GM21619 (cell line): ENCODE data around the gene ZG16.
"Not testable (repeated sequence)": the region's sequence is repeated elsewhere in the genome, so short reads cannot be mapped to it uniquely, and the experiment has no call there.

Source experiments
- ATAC-seq: cut with Tn5 transposase; IDR thresholded peaks from one replicate; pipeline ENCODE4 v1.9.1; 2021; ENCODE audit not compliant: unreplicated experiment

ZG16 gene

GRCh38 chr16:29783094-29783953 lies 5.3 kb downstream of the ZG16 start:
- ATAC-seq, result not testable (repeated sequence)

- ATAC-seq, result no peak
Observed at GRCh38 chr16:29784157-29784556, 6.1 kb downstream of the ZG16 start.

GRCh38 chr16:29784901-29785500 lies 6.9 kb downstream of the ZG16 start:
- ATAC-seq, result no peak

DNA sequence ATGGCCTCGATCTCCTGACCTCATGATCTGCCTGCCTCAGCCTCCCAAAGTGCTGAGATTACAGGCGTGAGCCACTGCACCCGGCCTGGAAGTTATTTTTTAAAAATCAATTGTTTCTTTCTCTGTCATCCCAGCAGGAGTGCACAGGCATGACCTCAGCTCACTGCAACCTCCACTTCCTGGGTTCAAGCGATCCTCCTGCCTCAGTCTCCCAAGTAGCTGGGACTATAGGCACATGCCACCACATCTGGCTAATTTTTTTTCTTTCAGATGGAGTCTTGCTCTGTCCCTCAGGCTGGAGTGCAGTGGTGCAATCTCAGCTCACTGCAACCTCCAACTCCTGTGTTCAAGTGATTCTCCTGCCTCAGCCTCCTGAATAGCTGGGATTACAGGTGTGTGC lies 9.1 kb downstream of the ZG16 start:
- not testable (repeated sequence) for ATAC-seq

DNA sequence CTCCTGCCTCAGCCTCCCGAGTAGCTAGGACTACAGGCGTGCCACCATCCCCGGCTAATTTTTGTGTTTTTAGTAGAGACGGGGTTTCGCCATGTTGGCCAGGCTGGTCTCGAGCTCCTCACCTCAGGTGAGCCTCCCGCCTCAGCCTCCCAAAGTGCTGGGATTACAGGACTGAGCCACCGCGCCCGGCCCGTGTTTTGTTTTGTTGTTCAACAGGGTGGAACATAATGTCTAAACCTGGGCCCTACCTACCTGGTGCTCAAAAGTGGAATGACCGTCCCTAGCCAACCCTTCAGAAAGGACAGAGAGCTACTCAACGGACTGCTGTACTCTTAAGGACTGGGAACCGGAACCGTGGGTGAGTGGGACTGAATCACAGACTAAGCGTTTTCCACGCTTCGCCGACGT lies 11.7 kb downstream of the ZG16 start:
- no peak for ATAC-seq

GRCh38 chr16:29790183-29790948 lies 12.3 kb downstream of the ZG16 start, which contains the start of gene KIF22:
TSS of gene KIF22 (plus strand) at chr16:29790751. CDS start at chr16:29790760, 9 bp downstream.
- peak; percentile 86 for ATAC-seq

GRCh38 chr16:29790949-29791844 lies 13.1 kb downstream of the ZG16 start:
- peak; percentile 7 for ATAC-seq

DNA sequence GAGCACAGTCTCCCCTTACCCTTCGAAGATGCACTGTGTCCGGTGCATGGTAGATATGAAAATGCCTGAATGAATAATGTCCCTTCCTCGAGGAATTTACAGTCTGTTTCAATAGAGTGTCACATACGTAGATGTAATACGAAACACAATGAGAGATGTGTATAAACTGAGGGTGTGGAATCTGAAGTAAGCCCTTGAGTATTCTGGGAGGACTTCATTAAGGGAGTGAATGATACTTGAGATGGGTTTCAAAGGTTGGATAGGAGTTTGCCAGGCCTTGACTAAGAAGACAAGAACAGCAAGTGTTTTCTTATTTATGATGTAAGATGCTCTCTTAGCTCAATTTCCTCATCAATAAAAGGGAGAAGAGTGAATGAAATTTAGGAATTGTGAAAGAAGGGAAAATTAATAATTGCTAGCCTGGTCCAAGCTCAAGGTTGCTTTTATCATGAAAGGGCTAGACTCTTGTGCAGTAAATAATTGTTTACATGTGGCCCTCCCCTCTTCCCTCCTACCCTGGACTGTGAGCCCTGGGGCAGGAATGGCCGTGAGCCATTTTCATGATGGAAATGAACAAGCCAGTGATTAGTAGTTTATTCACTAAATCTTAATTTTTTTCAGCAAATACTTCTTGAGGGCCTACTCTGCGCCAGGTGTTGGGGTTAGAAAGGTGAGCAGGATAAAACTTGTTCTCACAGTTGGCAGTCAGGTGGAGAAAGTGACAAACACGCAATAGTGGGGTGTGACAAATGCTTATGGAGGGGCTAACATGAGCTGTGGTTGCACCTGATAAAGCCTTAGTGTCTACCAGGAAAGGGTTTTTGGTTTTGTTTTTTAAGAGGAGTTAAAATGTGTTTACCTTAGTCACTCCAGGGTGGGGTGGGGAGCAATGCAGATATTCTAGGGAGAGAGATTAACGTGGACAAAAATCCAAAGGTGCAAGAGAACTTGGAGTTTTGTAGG lies 14.1 kb downstream of the ZG16 start:
- ATAC-seq, result no peak

DNA sequence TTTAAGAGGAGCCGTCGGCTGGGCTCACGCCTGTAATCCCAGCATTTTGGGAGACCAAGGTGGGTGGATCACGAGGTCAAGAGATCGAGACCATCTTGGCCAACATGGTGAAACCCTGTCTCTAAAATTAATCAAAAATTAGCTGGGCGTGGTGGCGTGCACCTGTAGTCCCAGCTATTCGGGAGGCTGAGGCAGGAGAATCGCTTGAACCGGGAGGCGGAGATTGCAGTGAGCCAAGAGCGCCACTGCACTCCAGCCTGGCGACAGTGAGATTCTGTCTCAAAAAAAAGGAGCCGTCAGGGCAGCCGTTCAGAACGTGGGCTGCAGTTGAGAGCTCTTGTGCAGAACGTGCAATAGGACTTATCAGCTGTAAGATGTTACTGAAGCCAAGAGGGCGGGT lies 15.1 kb downstream of the ZG16 start:
- ATAC-seq, result not testable (repeated sequence)

- ATAC-seq, result no peak
Observed at GRCh38 chr16:29794231-29794710, 16.2 kb downstream of the ZG16 start.

DNA sequence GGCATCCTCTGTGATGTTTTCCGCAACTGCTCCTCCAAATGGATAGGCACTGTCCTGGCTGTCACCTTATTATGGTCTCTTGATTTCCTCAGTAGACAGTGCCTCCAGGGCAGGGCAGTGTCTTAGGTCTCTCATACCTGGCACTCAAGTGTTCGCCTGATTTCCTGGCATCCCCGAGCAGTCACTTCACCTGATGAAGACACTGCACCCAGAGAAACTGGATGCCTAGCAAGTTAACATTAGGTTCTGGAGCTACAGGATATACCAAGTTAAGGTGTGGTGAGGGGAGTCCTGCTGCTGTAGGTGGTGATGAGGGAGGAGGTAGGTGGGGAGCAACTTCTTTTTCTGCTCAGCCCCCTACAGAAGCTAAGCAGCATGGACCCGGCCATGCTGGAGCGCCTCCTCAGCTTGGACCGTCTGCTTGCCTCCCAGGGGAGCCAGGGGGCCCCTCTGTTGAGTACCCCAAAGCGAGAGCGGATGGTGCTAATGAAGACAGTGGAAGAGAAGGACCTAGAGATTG lies 24.4 kb downstream of the ZG16 start:
- ATAC-seq, result no peak

DNA sequence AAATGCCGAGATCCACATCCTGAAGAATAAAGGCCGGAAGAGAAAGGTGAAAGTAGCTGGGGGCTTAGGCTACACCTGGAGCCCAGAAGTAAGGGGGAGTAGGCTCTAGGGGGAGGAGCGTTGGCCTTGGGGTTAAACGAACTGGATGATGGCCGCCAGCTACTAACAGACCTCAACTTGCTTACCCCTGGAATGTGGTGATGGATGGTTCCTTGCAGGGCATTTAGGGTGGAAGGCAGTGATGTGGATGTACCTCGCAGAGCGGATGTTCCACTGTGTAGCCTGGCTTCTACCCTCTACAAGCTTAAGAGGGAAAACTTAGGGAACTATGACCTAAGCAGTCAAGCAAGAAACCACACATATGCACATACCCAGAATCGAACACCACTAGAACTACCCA lies 26.0 kb downstream of the ZG16 start:
- no peak for ATAC-seq

GRCh38 chr16:29804455-29805231 lies 26.6 kb downstream of the ZG16 start:
- ATAC-seq, result no peak

DNA sequence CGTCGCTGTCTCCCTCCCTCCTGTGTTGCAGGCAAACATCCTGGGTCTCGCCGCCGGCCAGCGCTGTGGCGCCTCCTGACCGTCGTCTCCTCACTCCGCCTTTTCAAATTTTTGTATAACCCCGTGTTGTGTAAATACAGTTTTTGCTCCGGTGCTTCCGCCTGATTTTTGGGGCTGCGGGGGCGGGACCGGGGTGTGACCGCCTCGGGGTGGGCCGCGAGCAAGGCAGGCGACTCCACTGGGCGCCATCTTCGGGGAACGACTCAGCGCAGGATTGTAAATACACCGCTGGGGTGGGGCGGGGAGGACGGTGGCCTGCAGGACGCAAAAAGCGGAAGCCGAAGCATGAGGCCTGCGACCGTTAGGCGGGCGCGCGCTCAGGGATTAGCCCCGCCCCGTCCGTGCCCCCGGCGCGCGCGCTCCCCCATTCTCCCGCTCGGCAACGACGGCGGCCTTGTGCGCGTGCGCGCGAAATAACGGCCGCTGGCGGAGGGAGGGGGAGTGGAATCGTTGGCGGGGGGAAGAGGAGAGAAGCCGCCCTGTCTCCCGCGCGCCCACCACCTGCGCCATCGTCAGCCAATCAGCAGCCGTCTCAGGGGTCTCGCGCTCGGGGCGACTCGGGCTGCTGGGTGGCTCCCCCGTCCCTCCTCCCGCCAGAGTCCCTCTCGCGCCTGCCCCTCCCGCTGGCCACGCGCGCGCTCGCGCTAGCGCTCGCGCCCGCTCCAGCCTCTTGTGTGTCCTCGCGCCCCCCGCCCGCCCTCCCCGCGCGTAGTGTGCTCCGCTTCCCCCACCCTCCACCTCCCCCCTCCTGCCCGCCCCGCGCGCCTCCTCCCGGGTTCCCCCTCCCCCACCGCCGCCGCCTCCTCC lies 27.4 kb downstream of the ZG16 start:
- ATAC-seq, result peak; percentile 49

DNA sequence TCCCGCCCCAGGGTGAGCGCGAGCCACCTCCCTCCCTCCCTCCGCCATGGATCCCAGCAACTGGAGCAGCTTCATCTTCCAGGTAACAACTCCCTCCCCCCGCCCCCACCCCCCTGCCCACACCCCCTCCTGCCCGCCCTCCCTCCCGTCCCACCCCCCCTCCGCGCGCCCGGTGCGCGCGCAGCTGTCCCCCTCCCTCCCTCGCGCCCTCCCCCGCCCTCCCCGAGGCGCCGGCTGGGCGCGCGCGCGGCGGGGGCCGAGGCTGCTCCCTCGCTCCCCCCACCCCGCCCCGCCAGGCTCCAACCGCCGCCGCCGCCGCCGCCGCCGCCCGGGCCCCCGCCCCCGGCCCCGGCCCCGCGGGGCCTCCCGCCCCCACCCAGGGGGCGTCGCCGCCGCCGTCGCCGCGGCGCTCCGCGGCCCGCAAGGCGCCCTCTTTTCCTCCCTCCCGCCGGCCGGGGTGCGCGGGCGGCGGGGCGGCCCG lies 28.1 kb downstream of the ZG16 start, which contains the start of gene MAZ:
Gene MAZ, plus strand, starts transcription at position 431 of the 481 bp plus-strand sequence. CDS start 173 bp downstream, outside the sequence.
- ATAC-seq, result no peak

DNA sequence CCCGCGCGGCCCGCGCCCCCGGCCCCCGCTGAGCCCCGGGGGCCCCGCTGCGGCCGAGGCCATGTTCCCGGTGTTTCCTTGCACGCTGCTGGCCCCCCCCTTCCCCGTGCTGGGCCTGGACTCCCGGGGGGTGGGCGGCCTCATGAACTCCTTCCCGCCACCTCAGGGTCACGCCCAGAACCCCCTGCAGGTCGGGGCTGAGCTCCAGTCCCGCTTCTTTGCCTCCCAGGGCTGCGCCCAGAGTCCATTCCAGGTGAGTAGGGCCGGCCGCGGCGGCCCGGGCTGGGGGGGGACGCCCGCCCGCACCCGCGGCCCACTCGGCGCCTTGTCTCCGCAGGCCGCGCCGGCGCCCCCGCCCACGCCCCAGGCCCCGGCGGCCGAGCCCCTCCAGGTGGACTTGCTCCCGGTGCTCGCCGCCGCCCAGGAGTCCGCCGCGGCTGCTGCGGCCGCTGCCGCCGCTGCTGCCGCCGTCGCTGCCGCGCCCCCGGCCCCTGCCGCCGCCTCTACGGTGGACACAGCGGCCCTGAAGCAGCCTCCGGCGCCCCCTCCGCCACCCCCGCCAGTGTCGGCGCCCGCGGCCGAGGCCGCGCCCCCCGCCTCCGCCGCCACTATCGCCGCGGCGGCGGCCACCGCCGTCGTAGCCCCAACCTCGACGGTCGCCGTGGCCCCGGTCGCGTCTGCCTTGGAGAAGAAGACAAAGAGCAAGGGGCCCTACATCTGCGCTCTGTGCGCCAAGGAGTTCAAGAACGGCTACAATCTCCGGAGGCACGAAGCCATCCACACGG lies 28.8 kb downstream of the ZG16 start:
- no peak for ATAC-seq
